ENCODE results near the gene MED13.

MED13 gene

GRCh38 chr17:62033317-62033716 lies 31.8 kb downstream of the MED13 start:
- H3K4me3 ChIP-seq (replicated peaks; ENCODE audit: insufficient read depth, low read length), result no peak overlapping the region
- no peaks in the 10 kb centered on the region for H3K27me3 ChIP-seq (ENCODE audit: insufficient read depth, poor library complexity, severe bottlenecking)
- no peak overlapping the region for H3K27ac ChIP-seq (replicated peaks)
- no peak for DNase-seq (ENCODE audit: low read depth in 1 of 2, low spot score in 1 of 2)
- TF ChIP-seq SPI1 (IDR thresholded peaks at IDR 0.05; ENCODE audit: borderline replicate concordance, low read depth) (no peak), CTCF (IDR thresholded peaks at IDR 0.05; ENCODE audit: insufficient read depth, low read length) (no peak), GABPA (IDR thresholded peaks at IDR 0.05; ENCODE audit: low read depth) (no peak), POLR2AphosphoS5 (IDR thresholded peaks at IDR 0.05; ENCODE audit: low read depth) (no peak), REST (IDR thresholded peaks at IDR 0.05; ENCODE audit: insufficient replicate concordance, low read depth) (no peak)

- Histone ChIP-seq H3K27me3 (ENCODE audit: insufficient read depth, poor library complexity, severe bottlenecking) (no peaks in the 10 kb centered on the region), H3K27ac (replicated peaks) (no peak overlapping the region), H3K4me3 (replicated peaks; ENCODE audit: insufficient read depth, low read length) (no peak overlapping the region)
- DNase-seq (ENCODE audit: low read depth in 1 of 2, low spot score in 1 of 2), result no peak
- TF ChIP-seq CTCF (IDR thresholded peaks at IDR 0.05; ENCODE audit: insufficient read depth, low read length) (no peak), GABPA (IDR thresholded peaks at IDR 0.05; ENCODE audit: low read depth) (no peak), REST (IDR thresholded peaks at IDR 0.05; ENCODE audit: insufficient replicate concordance, low read depth) (no peak), POLR2AphosphoS5 (IDR thresholded peaks at IDR 0.05; ENCODE audit: low read depth) (no peak), SPI1 (IDR thresholded peaks at IDR 0.05; ENCODE audit: borderline replicate concordance, low read depth) (no peak)
These were observed 32.6 kb downstream of the MED13 start for GRCh38 chr17:62032480-62032879.

GRCh38 chr17:62030264-62030663 lies 34.8 kb downstream of the MED13 start:
- Histone ChIP-seq H3K27me3 (ENCODE audit: insufficient read depth, poor library complexity, severe bottlenecking) (no peaks in the 10 kb centered on the region), H3K4me3 (replicated peaks; ENCODE audit: insufficient read depth, low read length) (no peak overlapping the region), H3K27ac (replicated peaks) (no peak overlapping the region)
- no peak for TF ChIP-seq CTCF (IDR thresholded peaks at IDR 0.05; ENCODE audit: insufficient read depth, low read length)
- TF ChIP-seq GABPA (IDR thresholded peaks at IDR 0.05; ENCODE audit: low read depth), result no peak
- TF ChIP-seq POLR2AphosphoS5 (IDR thresholded peaks at IDR 0.05; ENCODE audit: low read depth), result no peak
- no peak for DNase-seq (ENCODE audit: low read depth in 1 of 2, low spot score in 1 of 2)

- TF ChIP-seq GABPA (IDR thresholded peaks at IDR 0.05; ENCODE audit: low read depth), result no peak
- no peak for TF ChIP-seq SPI1 (IDR thresholded peaks at IDR 0.05; ENCODE audit: borderline replicate concordance, low read depth)
- no peak for TF ChIP-seq CTCF (IDR thresholded peaks at IDR 0.05; ENCODE audit: insufficient read depth, low read length)
- TF ChIP-seq REST (IDR thresholded peaks at IDR 0.05; ENCODE audit: insufficient replicate concordance, low read depth), result no peak
- TF ChIP-seq POLR2AphosphoS5 (IDR thresholded peaks at IDR 0.05; ENCODE audit: low read depth), result no peak
- H3K4me3 ChIP-seq (replicated peaks; ENCODE audit: insufficient read depth, low read length), result no peak overlapping the region
- H3K27me3 ChIP-seq (ENCODE audit: insufficient read depth, poor library complexity, severe bottlenecking), result no peaks in the 10 kb centered on the region
- H3K27ac ChIP-seq (replicated peaks), result no peak overlapping the region
- no peak for DNase-seq (ENCODE audit: low read depth in 1 of 2, low spot score in 1 of 2)
These were observed 40.2 kb downstream of the MED13 start for GRCh38 chr17:62024866-62025265.

All from HL-60 (cell line).